K562 (cell line): ENCODE results near the gene CAPN10. TPM values are rescaled to one million over a fixed set of nuclear protein-coding genes. Genes with fewer than 3 reads are reported as not detected.
A peak's percentile ranks its signal among the peaks of the same experiment; 100 is the strongest.

Experiments
- CXXC5 ChIP-seq: fragments of 250-450 bp; sonication (Bioruptor Pico); IDR thresholded peaks from 2 replicates; pipeline ENCODE4 v1.8.0; 2022; ENCODE audit warnings: inconsistent platforms, mild to moderate bottlenecking, moderate library complexity
- EGR1 ChIP-seq: fragments of 450-650 bp; conservative IDR thresholded peaks from 2 replicates; pipeline ENCODE4 v1.6.1; 2017; ENCODE audit warnings: mild to moderate bottlenecking
- EP400 ChIP-seq: fragments of 450-650 bp; IDR thresholded peaks from 2 replicates; pipeline ENCODE4 v1.6.1; 2017; ENCODE audit warnings: antibody characterized with exemption, mild to moderate bottlenecking, moderate library complexity
- ETV6 ChIP-seq, 3 experiments: fragments of 150-350 bp in 1 of 3; sonication (generic) in 1 of 3; formaldehyde crosslinking in 1 of 3; IDR thresholded peaks; 2 replicates each; pipeline versions ENCODE4 v1.6.1 to v1.8.0; 2014 to 2022; ENCODE audit warnings: borderline replicate concordance in 2 of 3, low read depth in 2 of 3, antibody characterized with exemption in 1 of 3, low read length in 1 of 3, mild to moderate bottlenecking in 1 of 3, missing genetic modification reagents in 1 of 3
- MITF ChIP-seq: IDR thresholded peaks from 2 replicates; pipeline ENCODE4 v1.6.1; 2014; ENCODE audit warnings: antibody characterized with exemption
- NEUROD1 ChIP-seq: fragments of 150-350 bp; IDR thresholded peaks from 2 replicates; pipeline ENCODE4 v1.6.1; 2014; ENCODE audit warnings: borderline replicate concordance, low read length, low read depth; ENCODE audit not compliant: partially characterized antibody
- PBX2 ChIP-seq, 2 experiments: IDR thresholded peaks in 1 of 2; conservative IDR thresholded peaks in 1 of 2; 2 replicates each; pipeline ENCODE4 v1.6.1; 2016; ENCODE audit warnings: low read depth in 2 of 2, mild to moderate bottlenecking in 1 of 2, missing compliant biosample characterization in 1 of 2, missing genetic modification characterization in 1 of 2, moderate library complexity in 1 of 2
- PRMT5 ChIP-seq: sonication (generic); formaldehyde crosslinking; IDR thresholded peaks from 2 replicates; pipeline ENCODE4 v1.5.0; 2020; ENCODE audit warnings: missing genetic modification reagents
- THAP12 ChIP-seq: fragments of 250-450 bp; sonication (Bioruptor Pico); IDR thresholded peaks from 2 replicates; pipeline ENCODE4 v1.9.0; 2021; ENCODE audit warnings: mild to moderate bottlenecking, inconsistent platforms
- USF1 ChIP-seq: sonication (generic); formaldehyde crosslinking; IDR thresholded peaks from 2 replicates; pipeline ENCODE4 v1.9.0; 2022; ENCODE audit warnings: mild to moderate bottlenecking, missing genetic modification reagents
- XRCC5 ChIP-seq: fragments of 200-400 bp; formaldehyde crosslinking; IDR thresholded peaks from 2 replicates; pipeline ENCODE4 v1.6.1; 2017; ENCODE audit warnings: low read depth, mild to moderate bottlenecking, low read length
- ZBTB5 ChIP-seq: fragments of 450-650 bp; IDR thresholded peaks from 2 replicates; pipeline ENCODE4 v1.6.1; 2017; ENCODE audit warnings: antibody characterized with exemption
- ZNF512 ChIP-seq: IDR thresholded peaks from 2 replicates; pipeline ENCODE4 v1.6.1; 2016; ENCODE audit warnings: missing genetic modification characterization, missing compliant biosample characterization
- polyA plus RNA-seq, 8 experiments: library from polyadenylated mRNA; depleted of rRNA in 4 of 8; stranded (reverse) in 5 of 8; unstranded in 3 of 8; fragments of >200 nt; fragmentation: Nextera tagmentation in 2 of 8; fragmentation: Illumina TruSeq in 1 of 8; extraction: Ambion mirVana in 2 of 8; extraction: Trizol in 1 of 8; gene quantifications; 2 replicates each; pipeline versions ENCODE4 v1.2.1 to v1.2.3, GENCODE V29; 2011 to 2014; ENCODE audit warnings: inconsistent platforms in 1 of 8, missing spikeins in 1 of 8
- total RNA-seq, 7 experiments: library from RNA; depleted of rRNA in 6 of 7; stranded (reverse); fragments of >200 nt in 6 of 7; fragmentation: Illumina TruSeq in 2 of 7; extraction: Trizol in 2 of 7; gene quantifications; 2 replicates each; pipeline versions ENCODE4 v1.2.1 to v1.2.3, GENCODE V29; 2011 to 2021; ENCODE audit warnings: low replicate concordance in 1 of 7

The CAPN10 gene
- total and polyA plus RNA-seq, 9 of the 15 experiments (the other 6 are each of a cell fraction or from before 2014, with no cell fraction given): 0.08 to 26.1 (median 8.4) TPM

GRCh38 chr2:240567872-240568677 is 18.5 kb upstream of the CAPN10 start, which contains the start of gene RNPEPL1 (continued):
- TF ChIP-seq PBX2 (CRISPR knock-in tag; IDR thresholded peaks at IDR 0.05; ENCODE audit: low read depth): no peak
- TF ChIP-seq PBX2 (tag; conservative IDR thresholded peaks at IDR 0.05; ENCODE audit: low read depth): no peak
- no peak for TF ChIP-seq EGR1
- TF ChIP-seq EP400: no peak
- no peak for TF ChIP-seq NEUROD1
- TF ChIP-seq ZBTB5: no peak
- no peak for TF ChIP-seq ETV6 (IDR thresholded peaks at IDR 0.05; ENCODE audit: borderline replicate concordance in 1 of 2, low read depth in 2 of 2, low read length in 1 of 2)
- TF ChIP-seq ETV6 (CRISPR knock-in tag; IDR thresholded peaks at IDR 0.05; ENCODE audit: borderline replicate concordance): no peak
- no peak for TF ChIP-seq MITF
- 0 out of 2 replicates have a peak, but pooled peaks have one; percentile 19 for TF ChIP-seq USF1 (CRISPR knock-in tag)
- no peak for TF ChIP-seq THAP12
- TF ChIP-seq ZNF512 (tag): no peak
- TF ChIP-seq CXXC5 (CRISPR knock-in tag): peak; percentile 16; the same call in 1 of the 2 replicates
- TF ChIP-seq XRCC5: no peak
- TF ChIP-seq PRMT5 (CRISPR knock-in tag): no peak
